Ishikawa (cell line): Measurements from ENCODE around the gene KLHL26.

Source experiments
- CEBPB ChIP-seq: IDR thresholded peaks from 2 replicates; pipeline ENCODE4 v1.6.1; 2012
- EGR1 ChIP-seq: IDR thresholded peaks from 2 replicates; pipeline ENCODE4 v1.6.1; 2012
- EP300 ChIP-seq: IDR thresholded peaks from 2 replicates; pipeline ENCODE4 v1.6.1; 2012; ENCODE audit warnings: borderline replicate concordance
- FOXM1 ChIP-seq: IDR thresholded peaks from 2 replicates; pipeline ENCODE4 v1.6.1; 2012; ENCODE audit warnings: low read depth, borderline replicate concordance
- MAX ChIP-seq: IDR thresholded peaks from 2 replicates; pipeline ENCODE4 v1.6.1; 2012
- NFIC ChIP-seq: IDR thresholded peaks from 2 replicates; pipeline ENCODE4 v1.6.1; 2012
- TCF12 ChIP-seq: IDR thresholded peaks from 2 replicates; pipeline ENCODE4 v1.6.1; 2012; ENCODE audit warnings: low read depth
- TEAD4 ChIP-seq: IDR thresholded peaks from 2 replicates; pipeline ENCODE4 v1.6.1; 2012
- USF1 ChIP-seq: IDR thresholded peaks from 2 replicates; pipeline ENCODE4 v1.6.1; 2012
- YY1 ChIP-seq: IDR thresholded peaks from 2 replicates; pipeline ENCODE4 v1.6.1; 2012; ENCODE audit warnings: low read depth

GRCh38 chr19:18710996-18711751 lies 74.3 kb downstream of the KLHL26 start:
- TF ChIP-seq MAX (no peak), USF1 (no peak), TEAD4 (no peak), FOXM1 (no peak), CEBPB (no peak), EGR1 (no peak), YY1 (no peak), EP300 (no peak), NFIC (no peak), TCF12 (no peak)
